ENCODE results near the gene DDA1. TPM values are rescaled to one million over a fixed set of nuclear protein-coding genes. Genes with fewer than 3 reads are reported as not detected.
A peak's percentile ranks its signal among the peaks of the same experiment; 100 is the strongest.

DDA1 gene
- total RNA-seq, 1 experiment from 2014 or later, result 42.8 TPM

- TF ChIP-seq CREB1 (CRISPR knock-in tag; IDR thresholded peaks at IDR 0.05) (no peak), ATF1 (CRISPR knock-in tag; IDR thresholded peaks at IDR 0.05) (no peak), E2F5 (CRISPR knock-in tag; IDR thresholded peaks at IDR 0.05) (no peak), RELA (CRISPR knock-in tag; IDR thresholded peaks at IDR 0.05; ENCODE audit: borderline replicate concordance) (no peak), GRHL2 (CRISPR knock-in tag; IDR thresholded peaks at IDR 0.05; ENCODE audit: insufficient replicate concordance, severe bottlenecking) (no peak), FOXP1 (CRISPR knock-in tag; IDR thresholded peaks at IDR 0.05; ENCODE audit: borderline replicate concordance) (no peak), RORB (CRISPR knock-in tag; IDR thresholded peaks at IDR 0.05) (no peak), ZNF232 (CRISPR knock-in tag; IDR thresholded peaks at IDR 0.05) (no peak)
These were observed 29.9 kb upstream of the DDA1 start (continued) for GRCh38 chr19:17279436-17279835.

- peaks cover 3% of the 10 kb centered on the region; the same call in 1 of the 2 replicates for H3K4me1 Mint-ChIP-seq
- H3K27me3 Mint-ChIP-seq (ENCODE audit: low read depth), result peaks cover 6% of the 10 kb centered on the region
- peaks cover 22% of the 10 kb centered on the region for H3K36me3 Mint-ChIP-seq
- H3K4me3 Mint-ChIP-seq, result peak within 1 kb of the TSS; percentile 70
- DNase-seq (ENCODE audit: low spot score), result peak; percentile 68
- ChIA-PET POLR2A (interaction anchor here (1.0 to 2.7 kb wide), 4 partner anchors 14 to 66 kb away, joined by 4 to 13 read pairs (median 4); partner anchors contain the start of genes BABAM1, OCEL1 and USE1), CTCF (interaction anchor here (0.6 to 5.3 kb wide), 25 partner anchors 8 to 324 kb away, joined by 3 to 29 read pairs (median 4); partner anchors contain the start of genes BABAM1, MRPL34, OCEL1 and USE1)
- ATAC-seq, result peak; percentile 35
- no peak within 1 kb of the TSS for H3K27ac Mint-ChIP-seq
- TF ChIP-seq IRF2 (CRISPR knock-in tag; IDR thresholded peaks at IDR 0.05; ENCODE audit: borderline replicate concordance, low read depth), result no peak
- 0 out of 2 replicates have a peak, but pooled peaks have one; percentile 15 for TF ChIP-seq NFYB (CRISPR knock-in tag; conservative IDR thresholded peaks at IDR 0.05; ENCODE audit: low read depth)
- no peaks in the 10 kb centered on the region for H3K9me3 Mint-ChIP-seq
These were observed 27.7 kb upstream of the DDA1 start, which contains the start of gene ANKLE1 for GRCh38 chr19:17281391-17282304. Gene ANKLE1 (plus strand): TSS chr19:17281901. CDS start chr19:17281921, 20 bp downstream.

- Mint-ChIP-seq H3K4me3 (peak overlapping the region; percentile 70), H3K27ac (no peak overlapping the region), H3K9me3 (no peaks in the 10 kb centered on the region), H3K4me1 (peaks cover 3% of the 10 kb centered on the region; the same call in 1 of the 2 replicates), H3K36me3 (peaks cover 12% of the 10 kb centered on the region), H3K27me3 (ENCODE audit: low read depth) (peaks cover 6% of the 10 kb centered on the region)
- CTCF ChIA-PET, result interaction anchor here (0.5 to 5.3 kb wide), 21 partner anchors 9 to 430 kb away, joined by 3 to 29 read pairs (median 5); partner anchors contain the start of genes BABAM1, OCEL1 and USE1
- DNase-seq (ENCODE audit: low spot score) (peak; percentile 92), ATAC-seq (peak; percentile 91)
- POLR2A ChIA-PET, result interaction anchor here (1.5 to 2.7 kb wide), 3 partner anchors 15 to 56 kb away, joined by 4 to 13 read pairs (median 4); partner anchors contain the start of genes BABAM1 and OCEL1
- TF ChIP-seq FOXK1 (CRISPR knock-in tag; IDR thresholded peaks at IDR 0.05), result peak; percentile 81; the same call in 1 of the 2 replicates
- peak; percentile 62; the same call in 1 of the 2 replicates for TF ChIP-seq ZNF317 (CRISPR knock-in tag; IDR thresholded peaks at IDR 0.05; ENCODE audit: borderline replicate concordance, low read depth)
- TF ChIP-seq KAT7 (CRISPR knock-in tag; IDR thresholded peaks at IDR 0.05; ENCODE audit: borderline replicate concordance), result peak; percentile 77; the same call in 1 of the 2 replicates
- no peak for TF ChIP-seq MLX (CRISPR knock-in tag; IDR thresholded peaks at IDR 0.05)
- peak; percentile 93 for TF ChIP-seq ZNF281 (CRISPR knock-in tag; IDR thresholded peaks at IDR 0.05)
- TF ChIP-seq ZNF263 (CRISPR knock-in tag; IDR thresholded peaks at IDR 0.05; ENCODE audit: low read depth), result 0 out of 2 replicates have a peak, but pooled peaks have one; percentile 48
- TF ChIP-seq NR3C1 (CRISPR knock-in tag; conservative IDR thresholded peaks at IDR 0.05; ENCODE audit: low read depth), result peak; percentile 78; the same call in 1 of the 2 replicates
- peak; percentile 95 for TF ChIP-seq RELA (CRISPR knock-in tag; IDR thresholded peaks at IDR 0.05; ENCODE audit: borderline replicate concordance)
- peak; percentile 80; the same call in 1 of the 2 replicates for TF ChIP-seq SMAD4 (CRISPR knock-in tag; IDR thresholded peaks at IDR 0.05)
- TF ChIP-seq AFF4 (CRISPR knock-in tag; IDR thresholded peaks at IDR 0.05; ENCODE audit: borderline replicate concordance), result no peak
- no peak for TF ChIP-seq MXD4 (CRISPR knock-in tag; IDR thresholded peaks at IDR 0.05; ENCODE audit: borderline replicate concordance)
These were observed 26.8 kb upstream of the DDA1 start for GRCh38 chr19:17282488-17283125.
